Measurements from ENCODE around the gene KRT34.
"Not testable (repeated sequence)": the region's sequence is repeated elsewhere in the genome, so short reads cannot be mapped to it uniquely, and the experiment has no call there.

Gene KRT34

DNA sequence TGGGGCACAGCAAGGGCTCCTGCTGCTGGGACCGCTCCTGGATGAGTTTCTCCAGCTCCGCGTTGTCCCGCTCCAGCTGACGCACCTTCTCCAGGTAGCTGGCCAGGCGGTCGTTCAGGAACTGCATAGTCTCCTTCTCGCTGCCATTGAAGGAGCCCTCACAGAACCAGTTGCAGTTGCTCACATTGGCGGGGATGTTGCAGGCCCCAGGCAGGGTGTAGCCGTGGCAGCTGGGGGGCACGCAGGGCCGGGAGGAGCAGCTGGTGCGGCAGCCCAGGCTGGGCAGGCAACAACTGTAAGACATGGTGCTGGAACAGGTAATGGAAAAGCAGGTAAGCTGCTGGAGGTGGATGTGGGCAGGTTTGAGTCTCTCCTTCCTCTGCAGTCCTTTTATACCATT lies at the start of gene KRT34:
Gene KRT34 (minus strand): TSS at position 364 of the 400 bp plus-strand sequence. CDS start 60 bp downstream, at position 304.
- not testable (repeated sequence) for H3K27ac ChIP-seq (ENCODE audit: low read depth, low read length); H3K4me1 ChIP-seq (ENCODE audit: control insufficient read depth, insufficient read depth, low read length); H3K36me3 ChIP-seq (ENCODE audit: control insufficient read depth, insufficient read depth, low read length); H3K9ac ChIP-seq (ENCODE audit: low read length); H3K27me3 ChIP-seq (ENCODE audit: control insufficient read depth, insufficient read depth, low read length); H3K4me3 ChIP-seq (ENCODE audit: low read length)

DNA sequence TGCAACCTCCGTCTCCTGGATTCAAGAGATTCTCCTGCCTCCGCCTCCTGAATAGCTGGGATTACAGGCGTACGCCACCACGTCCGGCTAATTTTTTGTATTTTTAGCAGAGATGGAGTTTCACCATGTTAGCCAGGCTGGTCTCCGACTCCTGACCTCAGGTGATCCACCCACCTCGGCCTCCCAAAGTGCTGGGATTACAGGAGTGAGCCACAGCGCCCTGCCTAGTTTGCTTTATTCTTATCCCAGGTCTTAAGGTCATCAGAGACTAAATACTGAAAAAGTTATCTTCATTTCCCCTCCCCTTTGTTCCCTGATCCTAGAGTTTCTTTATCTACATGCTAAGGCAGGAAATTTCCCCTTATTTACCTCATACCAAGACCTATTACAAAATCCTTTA lies 48.3 kb upstream of the KRT34 start:
- H3K4me1 ChIP-seq (ENCODE audit: control insufficient read depth, insufficient read depth, low read length); H3K4me3 ChIP-seq (ENCODE audit: low read length); H3K9ac ChIP-seq (ENCODE audit: low read length); H3K27ac ChIP-seq (ENCODE audit: low read depth, low read length); H3K27me3 ChIP-seq (ENCODE audit: control insufficient read depth, insufficient read depth, low read length); H3K36me3 ChIP-seq (ENCODE audit: control insufficient read depth, insufficient read depth, low read length): not testable (repeated sequence)

DNA sequence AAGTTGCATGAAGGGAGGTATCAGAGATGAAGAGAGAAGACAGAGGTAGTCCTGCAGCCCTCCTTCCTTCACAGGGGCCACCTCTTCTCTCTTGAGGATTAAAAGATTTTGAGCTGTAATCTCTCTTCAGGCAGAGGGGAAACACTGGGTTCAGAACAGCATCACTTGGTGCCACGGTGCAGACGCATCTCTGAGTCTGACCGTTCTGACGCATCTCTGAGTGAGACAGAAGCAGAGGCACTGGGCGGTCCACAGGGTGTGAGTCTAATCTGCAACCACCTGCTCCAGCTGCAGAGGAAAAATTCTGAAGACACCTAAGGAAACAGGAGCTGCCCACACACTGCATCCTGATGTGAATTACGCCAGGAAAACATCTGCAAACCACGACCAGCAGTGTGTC lies 47.6 kb upstream of the KRT34 start:
- Histone ChIP-seq H3K27me3 (ENCODE audit: control insufficient read depth, insufficient read depth, low read length) (no peaks in the 10 kb centered on the region), H3K9ac (ENCODE audit: low read length) (no peak overlapping the region), H3K27ac (ENCODE audit: low read depth, low read length) (no peak overlapping the region), H3K4me3 (ENCODE audit: low read length) (no peak overlapping the region), H3K36me3 (ENCODE audit: control insufficient read depth, insufficient read depth, low read length) (no peaks in the 10 kb centered on the region), H3K4me1 (ENCODE audit: control insufficient read depth, insufficient read depth, low read length) (no peaks in the 10 kb centered on the region)

DNA sequence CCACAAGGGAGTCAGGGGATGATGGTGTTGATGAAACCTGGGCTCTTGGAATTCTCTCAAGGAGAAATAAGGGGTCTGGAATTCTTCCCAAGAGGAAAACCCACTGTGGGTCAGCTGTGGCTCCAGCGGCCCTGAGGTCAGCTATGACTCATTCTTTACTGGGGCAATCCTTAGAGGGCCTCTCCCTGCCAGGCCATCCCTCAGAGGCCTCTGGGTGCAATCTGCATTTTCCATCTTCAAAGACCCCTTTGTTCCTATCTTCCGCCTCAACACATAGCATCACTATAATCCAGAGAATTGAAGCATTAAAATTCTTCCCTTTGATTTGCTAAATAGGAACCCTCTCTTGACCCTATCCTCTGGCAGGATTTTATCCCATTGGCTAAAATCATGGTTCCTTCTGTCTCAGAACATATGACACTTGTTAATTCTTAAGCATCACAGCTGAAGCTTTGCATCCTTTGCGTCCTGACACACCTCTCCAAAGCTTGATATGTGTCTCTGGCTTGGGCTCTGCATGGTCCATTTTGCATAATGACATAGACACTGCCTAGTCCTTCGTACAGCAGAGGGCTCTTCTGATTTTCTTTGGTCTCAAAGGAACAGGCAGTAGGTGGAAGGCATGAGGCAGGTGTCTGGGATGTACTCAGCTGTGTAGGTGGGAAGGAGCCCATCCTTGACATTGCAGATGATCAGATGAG lies 46.6 kb upstream of the KRT34 start:
- Histone ChIP-seq H3K27me3 (ENCODE audit: control insufficient read depth, insufficient read depth, low read length) (peaks cover 4% of the 10 kb centered on the region), H3K4me3 (ENCODE audit: low read length) (no peak overlapping the region), H3K4me1 (ENCODE audit: control insufficient read depth, insufficient read depth, low read length) (no peaks in the 10 kb centered on the region), H3K36me3 (ENCODE audit: control insufficient read depth, insufficient read depth, low read length) (no peaks in the 10 kb centered on the region), H3K27ac (ENCODE audit: low read depth, low read length) (no peak overlapping the region), H3K9ac (ENCODE audit: low read length) (no peak overlapping the region)

DNA sequence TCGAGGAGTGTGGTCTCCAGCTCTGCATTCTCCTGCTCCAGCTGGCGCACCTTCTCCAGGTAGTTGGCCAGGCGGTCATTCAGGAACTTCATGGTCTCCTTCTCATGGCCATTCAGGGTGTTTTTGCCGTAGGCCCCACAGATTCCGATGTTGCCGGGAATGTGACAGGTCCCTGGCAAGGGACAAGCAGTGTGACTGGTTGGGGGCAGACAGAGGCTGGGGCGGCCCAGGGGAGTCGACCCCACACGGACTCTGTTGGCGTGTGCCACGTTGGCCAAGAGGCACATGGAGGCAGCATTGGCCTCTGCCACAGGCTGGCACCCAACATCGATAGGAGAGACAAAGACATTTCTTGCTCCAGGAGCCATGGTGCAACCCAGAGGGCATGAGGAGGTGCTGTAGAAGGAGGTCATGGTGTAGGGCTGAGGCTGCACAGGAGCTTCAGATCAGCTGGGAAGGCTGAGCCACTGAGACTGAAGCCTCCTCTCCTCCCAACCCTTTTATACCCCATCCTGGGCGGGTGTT lies 42.1 kb upstream of the KRT34 start, which contains the start of gene KRT37:
Gene KRT37 (minus strand): TSS at position 475 of the 525 bp plus-strand sequence. CDS start 62 bp downstream, at position 413.
- Histone ChIP-seq H3K9ac (ENCODE audit: low read length) (no peak within 1 kb of the TSS), H3K27me3 (ENCODE audit: control insufficient read depth, insufficient read depth, low read length) (peaks cover 4% of the 10 kb centered on the region), H3K4me1 (ENCODE audit: control insufficient read depth, insufficient read depth, low read length) (peaks cover 8% of the 10 kb centered on the region), H3K36me3 (ENCODE audit: control insufficient read depth, insufficient read depth, low read length) (no peaks in the 10 kb centered on the region), H3K4me3 (ENCODE audit: low read length) (no peak within 1 kb of the TSS), H3K27ac (ENCODE audit: low read depth, low read length) (no peak within 1 kb of the TSS)

DNA sequence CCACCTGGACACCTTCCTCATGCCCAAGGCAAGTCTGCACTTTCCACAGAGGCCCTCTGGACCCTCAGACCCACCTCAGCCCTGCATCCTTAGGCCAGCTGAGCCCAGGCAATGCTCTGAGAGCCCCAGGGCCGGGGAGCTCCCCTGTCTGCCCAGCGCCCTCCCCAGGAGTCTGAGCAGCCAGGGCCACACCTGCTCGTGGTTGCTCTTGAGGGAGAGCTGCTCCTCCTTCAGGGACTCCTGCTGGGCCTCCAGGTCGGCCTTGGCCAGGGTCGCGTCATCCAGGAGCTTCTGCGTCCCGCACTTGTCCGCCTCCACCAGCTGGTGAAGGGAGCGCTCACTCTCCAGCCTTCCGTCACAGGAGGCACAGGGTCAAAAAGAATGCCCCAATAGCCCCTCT lies 40.5 kb upstream of the KRT34 start:
- not testable (repeated sequence) for H3K9ac ChIP-seq (ENCODE audit: low read length); H3K4me3 ChIP-seq (ENCODE audit: low read length); H3K36me3 ChIP-seq (ENCODE audit: control insufficient read depth, insufficient read depth, low read length); H3K27me3 ChIP-seq (ENCODE audit: control insufficient read depth, insufficient read depth, low read length); H3K27ac ChIP-seq (ENCODE audit: low read depth, low read length); H3K4me1 ChIP-seq (ENCODE audit: control insufficient read depth, insufficient read depth, low read length)

DNA sequence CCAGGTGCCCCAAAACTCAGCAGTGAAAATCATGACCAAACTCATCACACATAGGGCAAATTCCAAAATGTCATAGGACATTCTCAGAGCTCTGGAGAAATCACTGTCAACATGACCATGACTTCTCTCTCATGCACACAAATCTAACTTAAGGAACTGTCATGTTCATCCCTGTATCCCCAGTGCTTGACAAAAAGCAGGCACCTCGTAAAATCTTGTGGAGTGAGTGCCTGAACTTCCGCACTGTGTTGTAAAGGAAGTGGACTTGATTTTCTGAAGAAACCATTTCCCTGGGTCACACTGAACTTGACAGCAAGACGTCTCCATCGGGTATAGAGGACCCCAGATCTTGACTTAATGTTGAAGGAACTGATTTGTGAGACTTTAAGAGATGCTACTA lies 39.5 kb upstream of the KRT34 start:
- Histone ChIP-seq H3K4me3 (ENCODE audit: low read length) (no peak overlapping the region), H3K27ac (ENCODE audit: low read depth, low read length) (no peak overlapping the region), H3K27me3 (ENCODE audit: control insufficient read depth, insufficient read depth, low read length) (peaks cover 4% of the 10 kb centered on the region), H3K36me3 (ENCODE audit: control insufficient read depth, insufficient read depth, low read length) (no peaks in the 10 kb centered on the region), H3K9ac (ENCODE audit: low read length) (no peak overlapping the region), H3K4me1 (ENCODE audit: control insufficient read depth, insufficient read depth, low read length) (peaks cover 8% of the 10 kb centered on the region)

DNA sequence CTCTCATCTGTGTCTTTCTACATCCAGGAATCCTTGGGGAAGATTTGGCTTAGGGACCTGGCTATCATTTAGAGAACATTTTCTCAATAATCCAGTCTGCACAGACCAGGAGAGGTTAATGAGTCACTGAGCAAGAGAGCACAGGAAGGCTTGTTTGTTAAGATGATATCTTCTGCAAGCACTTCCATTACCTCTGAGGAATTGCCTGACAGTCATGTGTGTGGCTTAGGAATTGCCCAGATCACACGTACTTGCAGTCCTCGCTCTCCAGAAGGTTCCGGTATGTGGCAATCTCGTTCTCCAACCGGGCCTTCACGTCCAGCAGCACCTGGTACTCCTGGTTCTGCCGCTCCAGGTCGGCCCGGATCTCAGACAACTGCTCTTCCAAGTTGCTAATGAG lies 39.0 kb upstream of the KRT34 start:
- Histone ChIP-seq H3K27ac (ENCODE audit: low read depth, low read length) (no peak overlapping the region), H3K4me3 (ENCODE audit: low read length) (no peak overlapping the region), H3K36me3 (ENCODE audit: control insufficient read depth, insufficient read depth, low read length) (no peaks in the 10 kb centered on the region), H3K9ac (ENCODE audit: low read length) (no peak overlapping the region), H3K4me1 (ENCODE audit: control insufficient read depth, insufficient read depth, low read length) (peaks cover 8% of the 10 kb centered on the region), H3K27me3 (ENCODE audit: control insufficient read depth, insufficient read depth, low read length) (peaks cover 4% of the 10 kb centered on the region)

DNA sequence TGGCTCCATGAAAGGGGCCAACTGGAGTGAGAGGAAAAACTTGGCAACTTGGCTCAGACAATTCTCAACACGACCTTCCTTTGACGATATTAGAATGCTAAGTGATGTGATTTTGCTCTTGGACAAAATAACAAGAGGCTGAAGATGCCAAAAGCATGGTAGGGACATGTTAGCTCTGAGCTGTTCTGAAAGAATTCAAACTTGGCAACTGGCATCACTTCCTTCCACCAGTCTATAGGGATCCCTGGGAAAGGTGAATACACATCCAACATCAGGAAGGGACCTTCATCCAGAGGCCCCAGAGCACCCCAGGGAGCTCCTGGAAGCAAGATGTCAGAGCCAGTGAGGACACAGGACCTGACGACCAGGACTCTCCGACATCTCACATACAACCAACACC lies 38.0 kb upstream of the KRT34 start:
- Histone ChIP-seq H3K9ac (ENCODE audit: low read length) (no peak overlapping the region), H3K36me3 (ENCODE audit: control insufficient read depth, insufficient read depth, low read length) (no peaks in the 10 kb centered on the region), H3K27me3 (ENCODE audit: control insufficient read depth, insufficient read depth, low read length) (peaks cover 4% of the 10 kb centered on the region), H3K4me1 (ENCODE audit: control insufficient read depth, insufficient read depth, low read length) (peaks cover 8% of the 10 kb centered on the region), H3K4me3 (ENCODE audit: low read length) (no peak overlapping the region), H3K27ac (ENCODE audit: low read depth, low read length) (no peak overlapping the region)

DNA sequence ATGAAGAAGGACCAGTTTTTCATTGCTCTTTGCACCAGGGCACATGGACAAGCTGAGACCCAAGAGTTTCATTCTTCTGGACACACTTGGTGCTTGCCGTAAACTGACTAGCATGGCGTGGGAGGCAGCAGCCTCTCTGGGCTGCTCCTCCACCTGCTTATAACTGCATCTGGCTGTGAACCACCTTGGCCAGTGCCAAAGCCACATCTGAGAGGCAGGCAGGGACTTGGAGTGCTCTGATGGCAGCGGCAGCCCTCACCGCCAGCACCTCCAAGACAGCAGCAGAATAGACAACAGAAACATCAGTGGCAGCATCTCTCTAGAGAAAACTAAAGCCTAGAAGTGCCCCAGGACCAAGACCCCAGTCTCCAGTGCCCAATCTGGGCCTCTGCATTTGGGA lies 37.6 kb upstream of the KRT34 start:
- Histone ChIP-seq H3K36me3 (ENCODE audit: control insufficient read depth, insufficient read depth, low read length) (no peaks in the 10 kb centered on the region), H3K9ac (ENCODE audit: low read length) (no peak overlapping the region), H3K27ac (ENCODE audit: low read depth, low read length) (no peak overlapping the region), H3K4me3 (ENCODE audit: low read length) (no peak overlapping the region), H3K4me1 (ENCODE audit: control insufficient read depth, insufficient read depth, low read length) (peaks cover 8% of the 10 kb centered on the region), H3K27me3 (ENCODE audit: control insufficient read depth, insufficient read depth, low read length) (peaks cover 4% of the 10 kb centered on the region)

DNA sequence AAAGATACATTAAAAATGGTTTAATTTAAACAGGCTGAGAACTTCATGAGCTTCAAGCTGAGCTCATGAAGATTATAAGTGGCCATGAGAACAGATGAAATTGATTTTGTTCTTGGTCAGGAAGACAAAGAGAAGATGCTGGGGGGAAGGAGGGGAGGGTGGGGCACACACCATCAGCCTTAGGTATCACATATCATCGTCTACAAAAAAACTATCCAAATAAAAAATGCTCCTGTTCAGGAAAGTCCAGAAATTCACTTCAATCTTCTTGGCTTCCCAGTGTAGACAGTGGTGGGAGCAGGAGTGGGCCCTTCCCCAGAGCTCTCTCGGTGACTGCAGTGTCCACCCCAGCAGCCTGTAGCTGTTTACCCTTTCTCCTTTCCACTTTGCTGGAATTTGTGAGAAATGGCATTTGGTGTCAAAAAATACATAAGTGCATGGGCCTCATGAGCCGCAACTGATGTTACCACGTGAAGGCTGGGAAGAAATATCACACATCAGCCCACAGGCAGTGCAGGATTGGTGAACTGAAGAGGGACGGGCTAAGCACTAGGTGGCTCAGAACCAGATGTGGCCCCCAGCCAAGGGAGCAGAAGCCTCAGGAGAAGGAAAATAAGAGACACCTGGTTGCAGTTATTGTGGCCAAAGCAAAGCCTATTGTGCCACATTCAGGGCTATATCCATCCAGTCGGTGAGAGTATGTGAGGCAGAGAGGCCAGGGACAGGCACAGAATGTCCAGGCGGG lies 36.2 kb upstream of the KRT34 start:
- no peaks in the 10 kb centered on the region for H3K36me3 ChIP-seq (ENCODE audit: control insufficient read depth, insufficient read depth, low read length)
- no peak overlapping the region for H3K4me3 ChIP-seq (ENCODE audit: low read length)
- H3K27me3 ChIP-seq (ENCODE audit: control insufficient read depth, insufficient read depth, low read length): no peaks in the 10 kb centered on the region
- H3K9ac ChIP-seq (ENCODE audit: low read length): no peak overlapping the region
- no peak overlapping the region for H3K27ac ChIP-seq (ENCODE audit: low read depth, low read length)
- peaks cover 8% of the 10 kb centered on the region for H3K4me1 ChIP-seq (ENCODE audit: control insufficient read depth, insufficient read depth, low read length)

DNA sequence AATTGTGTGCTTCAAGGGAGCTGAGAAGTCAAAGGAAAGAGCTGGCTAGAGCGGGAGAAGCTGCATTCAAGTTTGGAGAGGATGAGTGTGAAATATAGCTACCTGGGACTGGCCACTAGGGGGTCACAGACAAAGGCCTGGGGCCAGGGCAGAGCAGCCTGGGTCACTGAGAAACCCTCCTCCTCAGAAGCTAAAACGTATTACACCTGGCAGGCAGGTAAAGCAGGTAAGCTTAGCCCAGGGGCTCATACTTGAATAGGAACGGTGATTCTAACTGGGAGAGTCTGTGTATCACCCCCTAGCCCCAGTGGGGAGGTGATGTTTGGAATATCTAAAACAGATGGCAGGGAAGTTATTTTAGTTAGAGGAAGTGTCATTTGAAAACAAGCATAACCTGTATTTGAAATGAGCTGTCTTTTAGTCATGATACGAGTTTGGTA lies 35.5 kb upstream of the KRT34 start:
- H3K4me1 ChIP-seq (ENCODE audit: control insufficient read depth, insufficient read depth, low read length): peaks cover 8% of the 10 kb centered on the region
- no peak overlapping the region for H3K27ac ChIP-seq (ENCODE audit: low read depth, low read length)
- H3K4me3 ChIP-seq (ENCODE audit: low read length): no peak overlapping the region
- no peaks in the 10 kb centered on the region for H3K36me3 ChIP-seq (ENCODE audit: control insufficient read depth, insufficient read depth, low read length)
- no peak overlapping the region for H3K9ac ChIP-seq (ENCODE audit: low read length)
- no peaks in the 10 kb centered on the region for H3K27me3 ChIP-seq (ENCODE audit: control insufficient read depth, insufficient read depth, low read length)

Data from rectal smooth muscle tissue (tissue), 1 donor.